Tibial nerve (tissue), 4 donors: ENCODE results near the gene KRTAP10-8. TPM values are rescaled to one million over a fixed set of nuclear protein-coding genes. Genes with fewer than 3 reads are reported as not detected.
"Not testable (repeated sequence)": the region's sequence is repeated elsewhere in the genome, so short reads cannot be mapped to it uniquely, and the experiment has no call there.

Experiments used
- DNase-seq, 2 donors: peaks; one replicate each; pipeline ENCODE4 v3.0.0-alpha.2; 2019; ENCODE audit warnings: low spot score in 2 of 2
- H3K27ac ChIP-seq, 4 donors: fragments of 200-600 bp; sonication (generic) in 3 of 4; one replicate each; pipeline ENCODE4 v1.5.1; 2017 to 2019; ENCODE audit warnings: mild to moderate bottlenecking in 1 of 4
- H3K27me3 ChIP-seq, 2 donors: fragments of 200-600 bp; sonication (generic) in 1 of 2; one replicate each; pipeline versions ENCODE4 v1.5.1 to v1.6.0; 2017 to 2019
- H3K36me3 ChIP-seq, 3 donors: fragments of 200-600 bp; sonication (generic); one replicate each; pipeline ENCODE4 v1.5.1; 2018 to 2019
- H3K4me1 ChIP-seq, 4 donors: fragments of 200-600 bp; sonication (generic) in 3 of 4; one replicate each; pipeline ENCODE4 v1.5.1; 2017 to 2019
- H3K4me3 ChIP-seq, 4 donors: fragments of 200-600 bp; sonication (generic) in 3 of 4; one replicate each; pipeline ENCODE4 v1.5.1; 2017 to 2019; ENCODE audit warnings: mild to moderate bottlenecking in 1 of 4, moderate library complexity in 1 of 4
- H3K9me3 ChIP-seq, 4 donors: fragments of 200-600 bp; sonication (generic) in 3 of 4; one replicate each; pipeline ENCODE4 v1.5.1; 2017 to 2019
- EP300 ChIP-seq, 2 donors: sonication (generic); formaldehyde crosslinking; IDR thresholded peaks; one replicate each; pipeline ENCODE4 v1.6.1; 2017; ENCODE audit warnings: antibody characterized with exemption in 2 of 2, mild to moderate bottlenecking in 1 of 2
- POLR2A ChIP-seq, 2 donors: fragments of 450-650 bp; IDR thresholded peaks; one replicate each; pipeline ENCODE4 v1.6.1; 2017; ENCODE audit warnings: antibody characterized with exemption in 2 of 2, mild to moderate bottlenecking in 2 of 2, moderate library complexity in 2 of 2
- WGBS, 2 donors: methylation state at CpG; one replicate each; pipeline ENCODE4 v1.1.5; 2018; 5-methylcytosine and 5-hydroxymethylcytosine counted together
- total RNA-seq, 4 donors: library from RNA; depleted of rRNA; stranded (reverse); fragments of >200 nt; gene quantifications; one replicate each; pipeline ENCODE4 v1.1.0, GENCODE V29; 2016
- TF ChIP-seq, protein P1 (sequence below), 5 experiments: fragments of 200-600 bp in 3 of 5; fragments of 450-650 bp in 2 of 5; sonication (generic) in 3 of 5; IDR thresholded peaks; one replicate each; pipeline ENCODE4 v1.5.1; 2016 to 2019; ENCODE audit warnings: antibody characterized with exemption in 5 of 5, mild to moderate bottlenecking in 3 of 5, moderate library complexity in 2 of 5

KRTAP10-8 gene
- total RNA-seq, 4 donors from 2014 or later: not detected

DNA sequence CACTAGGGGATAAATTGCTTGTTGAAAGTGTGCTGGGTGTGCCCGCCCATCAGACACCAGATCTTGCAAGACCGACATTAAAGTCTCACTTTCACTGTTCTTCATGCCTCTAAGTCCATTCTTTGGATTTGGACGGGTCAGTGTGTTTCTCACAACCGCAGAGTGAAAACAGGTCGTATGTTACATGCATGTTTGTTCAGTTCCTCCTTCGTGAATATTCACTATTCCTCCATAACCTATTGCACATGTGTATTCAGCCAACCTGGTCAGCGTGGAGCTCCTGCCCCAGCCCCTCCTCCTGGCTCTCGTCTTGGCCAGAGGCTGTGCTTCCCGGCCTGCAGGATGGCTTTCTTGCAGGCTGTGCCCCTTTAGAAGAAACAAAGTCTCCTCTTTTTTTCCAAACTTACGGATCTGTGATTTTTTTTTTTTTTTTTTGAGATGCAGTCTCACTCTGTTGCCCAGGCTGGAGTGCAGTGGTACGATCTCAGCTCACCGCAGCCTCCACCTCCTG, 17.4 kb upstream of the KRTAP10-8 start:
- TF ChIP-seq, protein P1, sequence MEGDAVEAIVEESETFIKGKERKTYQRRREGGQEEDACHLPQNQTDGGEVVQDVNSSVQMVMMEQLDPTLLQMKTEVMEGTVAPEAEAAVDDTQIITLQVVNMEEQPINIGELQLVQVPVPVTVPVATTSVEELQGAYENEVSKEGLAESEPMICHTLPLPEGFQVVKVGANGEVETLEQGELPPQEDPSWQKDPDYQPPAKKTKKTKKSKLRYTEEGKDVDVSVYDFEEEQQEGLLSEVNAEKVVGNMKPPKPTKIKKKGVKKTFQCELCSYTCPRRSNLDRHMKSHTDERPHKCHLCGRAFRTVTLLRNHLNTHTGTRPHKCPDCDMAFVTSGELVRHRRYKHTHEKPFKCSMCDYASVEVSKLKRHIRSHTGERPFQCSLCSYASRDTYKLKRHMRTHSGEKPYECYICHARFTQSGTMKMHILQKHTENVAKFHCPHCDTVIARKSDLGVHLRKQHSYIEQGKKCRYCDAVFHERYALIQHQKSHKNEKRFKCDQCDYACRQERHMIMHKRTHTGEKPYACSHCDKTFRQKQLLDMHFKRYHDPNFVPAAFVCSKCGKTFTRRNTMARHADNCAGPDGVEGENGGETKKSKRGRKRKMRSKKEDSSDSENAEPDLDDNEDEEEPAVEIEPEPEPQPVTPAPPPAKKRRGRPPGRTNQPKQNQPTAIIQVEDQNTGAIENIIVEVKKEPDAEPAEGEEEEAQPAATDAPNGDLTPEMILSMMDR (IDR thresholded peaks at IDR 0.05): no peak
- TF ChIP-seq EP300 (IDR thresholded peaks at IDR 0.05) (no peak), POLR2A (IDR thresholded peaks at IDR 0.05) (no peak)
- Histone ChIP-seq H3K27ac (no peak overlapping the region), H3K4me1 (no peaks in the 10 kb centered on the region), H3K36me3 (no peaks in the 10 kb centered on the region), H3K9me3 (peaks cover 0 to 9% (median 0%) of the 10 kb centered on the region in 4 donors), H3K27me3 (peaks cover 0 to 10% of the 10 kb centered on the region in 2 donors), H3K4me3 (no peak overlapping the region)
- no peak for DNase-seq
- 74 to 75% methylated on average over 12 of the region's 12 CpGs for WGBS, 2 donors

DNA sequence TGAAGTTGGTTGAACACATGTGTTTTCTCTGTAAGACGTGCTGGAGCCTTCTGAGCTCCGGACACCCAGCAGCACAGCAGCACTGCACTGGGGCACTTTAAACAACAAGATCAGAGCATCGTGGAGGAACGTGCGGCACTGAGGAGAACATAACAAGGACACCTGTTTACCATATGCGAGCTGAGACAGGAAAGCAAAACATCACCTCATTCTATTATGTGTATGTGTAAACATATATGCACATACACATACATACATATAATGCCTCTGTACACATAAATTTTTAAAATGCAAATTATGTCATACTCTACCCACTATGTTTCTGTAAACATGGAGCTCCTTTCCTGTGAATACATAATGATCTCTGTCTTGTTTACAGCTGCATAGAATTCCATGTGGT, 16.4 kb upstream of the KRTAP10-8 start:
- DNase-seq: no peak
- Histone ChIP-seq H3K27me3 (peaks cover 0 to 10% of the 10 kb centered on the region in 2 donors), H3K4me1 (no peaks in the 10 kb centered on the region), H3K9me3 (peaks cover 0 to 10% (median 0%) of the 10 kb centered on the region in 4 donors), H3K27ac (no peak overlapping the region), H3K4me3 (no peak overlapping the region), H3K36me3 (no peaks in the 10 kb centered on the region)
- 63 to 71% methylated on average over 6 of the region's 6 CpGs for WGBS, 2 donors
- TF ChIP-seq EP300 (IDR thresholded peaks at IDR 0.05) (no peak), POLR2A (IDR thresholded peaks at IDR 0.05) (no peak)
- TF ChIP-seq, protein P1 (IDR thresholded peaks at IDR 0.05): no peak

- H3K4me3 ChIP-seq: no peak overlapping the region
- 77 to 85% methylated on average over 9 of the region's 9 CpGs for WGBS, 2 donors
- H3K9me3 ChIP-seq: peaks cover 0 to 10% (median 0%) of the 10 kb centered on the region in 4 donors
- no peaks in the 10 kb centered on the region for H3K4me1 ChIP-seq
- H3K27ac ChIP-seq: no peak overlapping the region
- no peaks in the 10 kb centered on the region for H3K36me3 ChIP-seq
- no peak for DNase-seq
- TF ChIP-seq POLR2A (IDR thresholded peaks at IDR 0.05) (no peak), EP300 (IDR thresholded peaks at IDR 0.05) (no peak)
- TF ChIP-seq, protein P1 (IDR thresholded peaks at IDR 0.05): no peak
- H3K27me3 ChIP-seq: peaks cover 0 to 10% of the 10 kb centered on the region in 2 donors
These were observed 15.7 kb upstream of the KRTAP10-8 start for GRCh38 chr21:44596068-44596725.

- Histone ChIP-seq H3K27ac (no peak overlapping the region), H3K4me3 (no peak overlapping the region), H3K27me3 (peaks cover 0 to 2% of the 10 kb centered on the region in 2 donors), H3K9me3 (peaks cover 0 to 10% (median 0%) of the 10 kb centered on the region in 4 donors), H3K36me3 (no peaks in the 10 kb centered on the region), H3K4me1 (no peaks in the 10 kb centered on the region)
- DNase-seq: no peak
- WGBS, 2 donors: 61 to 69% methylated on average over 11 of the region's 11 CpGs
- no peak for TF ChIP-seq POLR2A (IDR thresholded peaks at IDR 0.05)
- TF ChIP-seq, protein P1 (IDR thresholded peaks at IDR 0.05): no peak
- no peak for TF ChIP-seq EP300 (IDR thresholded peaks at IDR 0.05)
These were observed 13.8 kb upstream of the KRTAP10-8 start for GRCh38 chr21:44598061-44598460.

- Histone ChIP-seq H3K4me1 (no peaks in the 10 kb centered on the region), H3K9me3 (peaks cover 0 to 17% (median 0%) of the 10 kb centered on the region in 4 donors), H3K36me3 (no peaks in the 10 kb centered on the region), H3K4me3 (no peak overlapping the region), H3K27ac (no peak overlapping the region), H3K27me3 (no peaks in the 10 kb centered on the region)
- 77 to 82% methylated on average over 8 of the region's 8 CpGs for WGBS, 2 donors
- TF ChIP-seq POLR2A (IDR thresholded peaks at IDR 0.05) (no peak), EP300 (IDR thresholded peaks at IDR 0.05) (no peak)
- TF ChIP-seq, protein P1 (IDR thresholded peaks at IDR 0.05): no peak
- no peak for DNase-seq
These were observed 12.4 kb upstream of the KRTAP10-8 start for GRCh38 chr21:44599264-44600029.

GRCh38 chr21:44600118-44600978, 11.5 kb upstream of the KRTAP10-8 start, which contains the start of gene KRTAP10-7:
Gene KRTAP10-7, plus strand, starts transcription at chr21:44600597. Its CDS starts 25 bp downstream, at chr21:44600622.
- 71 to 77% methylated on average over 16 to 23 of the region's 23 CpGs for WGBS, 2 donors

More at GRCh38 chr21:44600118-44600978, 11.5 kb upstream of the KRTAP10-8 start, which contains the start of gene KRTAP10-7:
- H3K36me3 ChIP-seq, H3K4me3 ChIP-seq, DNase-seq, H3K4me1 ChIP-seq, H3K27me3 ChIP-seq, H3K27ac ChIP-seq: not testable (repeated sequence)
- H3K9me3 ChIP-seq: peaks cover 0 to 18% (median 0%) of the 10 kb centered on the region in 4 donors
